Right cardiac atrium (tissue), 5 donors: ENCODE results near the gene SCTR. TPM values are rescaled to one million over a fixed set of nuclear protein-coding genes. Genes with fewer than 3 reads are reported as not detected.

Source experiments
- ATAC-seq, 2 donors: fragments of 200-7000 bp; cut with Tn5 transposase; one replicate each; pipeline versions ENCODE4 v1.8.0 to v1.9.1; 2020; ENCODE audit warnings: moderate library complexity in 2 of 2, mild to moderate bottlenecking in 1 of 2
- DNase-seq, 3 donors: peaks; one replicate each; pipeline ENCODE4 v3.0.0-alpha.2; 2020
- H3K27ac ChIP-seq: one replicate; pipeline ENCODE4 v1.5.1; 2013; ENCODE audit warnings: mild to moderate bottlenecking, low read length, control low read depth, moderate library complexity
- H3K27me3 ChIP-seq: one replicate; pipeline ENCODE4 v1.6.1; 2013; ENCODE audit not compliant: control insufficient read depth, insufficient read depth
- H3K4me1 ChIP-seq: one replicate; pipeline ENCODE4 v1.6.1; 2013; ENCODE audit warnings: low read length; ENCODE audit not compliant: control insufficient read depth, insufficient read depth
- H3K4me3 ChIP-seq: one replicate; pipeline ENCODE4 v1.5.1; 2013; ENCODE audit warnings: low read length, control low read depth
- H3K9me3 ChIP-seq: one replicate; pipeline ENCODE4 v1.6.1; 2013; ENCODE audit warnings: low read length; ENCODE audit not compliant: control insufficient read depth
- WGBS: extraction: QIAGEN DNeasy Blood & Tissue Kit; methylation state at CpG from one replicate; pipeline ENCODE4 v1.1.7; 2013; 5-methylcytosine and 5-hydroxymethylcytosine counted together
- intact Hi-C, 4 donors: fragments of 100-400 bp; cut with DNase I; formaldehyde crosslinking; loops; one replicate each; pipeline versions ENCODE4 v1.11.0 to v1.14.0; 2022 to 2023
- polyA plus RNA-seq: library from polyadenylated mRNA; stranded (reverse); fragments of 200-250 nt; gene quantifications from one replicate; pipeline ENCODE4 v1.2.3, GENCODE V29; 2013
- total RNA-seq, 4 donors: library from RNA; stranded (reverse); fragmentation: NEBNext Ultra II Directional; extraction: Animal tissue kit (Norgen Biotek cat#: 25700); gene quantifications; one replicate each; pipeline ENCODE4 v1.2.1, GENCODE V29; 2021
- donor health status: healthy with polysubstance abuse.
- donor health status: DM: no; HTN: yes; CAD: no.
- donor health status: DM: no; HTN: no; CAD: no.
- donor health status: DM: no; HTN: yes; CAD: no; lungs with severe emphysema.
- donor health status: DM: yes; HTN: yes; CAD: no.

The SCTR gene
- total and polyA plus RNA-seq, 5 donors: 0.38 to 0.50 (median 0.40) TPM; not detected in 2

GRCh38 chr2:119397196-119397595 is 127.1 kb downstream of the SCTR start:
- Histone ChIP-seq H3K4me3 (no peak overlapping the region), H3K27ac (no peak overlapping the region), H3K9me3 (no peaks in the 10 kb centered on the region), H3K27me3 (no peaks in the 10 kb centered on the region), H3K4me1 (no peaks in the 10 kb centered on the region)
- 94% methylated on average over 6 of the region's 6 CpGs for WGBS
- intact Hi-C loops: no loop called here
- DNase-seq (no peak), ATAC-seq (peak in 1 of 2 donors; percentile 28)

DNA sequence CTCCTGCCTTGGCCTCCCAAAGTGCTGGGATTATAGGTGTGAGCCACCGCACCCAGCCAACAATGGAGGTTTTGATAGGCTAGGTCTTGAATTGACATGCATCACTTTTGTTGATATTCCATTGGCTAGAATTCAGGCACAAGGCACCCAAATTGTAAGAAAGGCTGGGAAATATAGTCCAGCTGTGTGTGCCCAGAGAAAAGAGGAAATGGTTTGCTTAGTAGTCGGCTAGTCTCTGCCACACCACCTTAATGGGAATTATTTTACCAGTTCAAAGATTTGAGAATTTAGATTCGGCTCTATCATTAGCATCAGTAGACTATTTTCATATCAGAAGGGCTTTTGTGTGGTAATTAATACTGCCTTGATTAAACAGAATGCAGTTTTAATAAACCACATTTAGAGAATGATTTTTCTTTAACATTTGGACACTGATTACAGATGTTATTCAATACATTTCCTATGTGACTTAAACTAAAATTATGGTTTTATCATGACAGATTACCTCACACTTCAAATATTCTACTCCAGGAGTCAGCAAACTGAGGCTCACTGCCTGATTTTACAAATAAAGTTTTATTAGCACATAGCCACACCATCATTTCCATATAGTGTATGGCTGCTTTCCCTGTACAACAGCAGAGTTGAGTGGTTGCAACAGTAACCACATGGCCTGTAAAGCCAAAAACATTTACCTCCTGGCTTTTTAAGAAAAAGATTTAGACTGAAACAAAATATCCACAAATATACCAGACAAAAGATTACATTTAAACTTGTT is 130.1 kb downstream of the SCTR start:
- ATAC-seq (no peak), DNase-seq (no peak)
- 83% methylated on average over 3 of the region's 3 CpGs for WGBS
- Histone ChIP-seq H3K4me3 (no peak overlapping the region), H3K27me3 (no peaks in the 10 kb centered on the region), H3K9me3 (no peaks in the 10 kb centered on the region), H3K4me1 (peaks cover 5% of the 10 kb centered on the region), H3K27ac (no peak overlapping the region)
- intact Hi-C loops: no loop called here

Other genes starting within 250 kb of the SCTR start
- 10 to 100 TPM; 11.4 to 13.3 (median 13.0) TPM for gene C2orf76, start 157.6 kb downstream of the SCTR start, total RNA-seq
- 27.7 TPM for gene C2orf76, start 157.6 kb downstream of the SCTR start, polyA plus RNA-seq
- 100 to 1,000 TPM; 178 to 218 (median 200) TPM for gene DBI, start 157.5 kb downstream of the SCTR start, total RNA-seq
- 671 TPM for gene DBI, start 157.5 kb downstream of the SCTR start, polyA plus RNA-seq
- gene TMEM37, start 92.6 kb downstream of the SCTR start, total RNA-seq: 1 to 10 TPM; 4.7 to 9.6 (median 7.5) TPM
- 8.2 TPM for gene TMEM37, start 92.6 kb downstream of the SCTR start, polyA plus RNA-seq
- 1 to 10 TPM; 1.5 to 3.7 (median 2.2) TPM for gene CFAP221, start 20.0 kb upstream of the SCTR start, total RNA-seq
- 0.63 TPM for gene CFAP221, start 20.0 kb upstream of the SCTR start, polyA plus RNA-seq
- 10 to 100 TPM in 2 of 4 donors, 1 to 10 TPM in 2; 6.6 to 10.9 (median 9.9) TPM for gene TMEM177, start 154.7 kb upstream of the SCTR start, total RNA-seq
- gene TMEM177, start 154.7 kb upstream of the SCTR start, polyA plus RNA-seq: 10.7 TPM
- 10 to 100 TPM; 28.4 to 42.6 (median 38.7) TPM for gene PTPN4, start 235.4 kb upstream of the SCTR start, total RNA-seq
- 6.5 TPM for gene PTPN4, start 235.4 kb upstream of the SCTR start, polyA plus RNA-seq